Epithelial cell of proximal tubule (primary cell): ENCODE results near the gene TMEM203. TPM values are rescaled to one million over a fixed set of nuclear protein-coding genes. Genes with fewer than 3 reads are reported as not detected.

Source experiments
- DNase-seq: peaks from one replicate; pipeline ENCODE4 v3.0.0-alpha.2; 2011; ENCODE audit warnings: low read depth
- H3K4me3 ChIP-seq: 2 replicates; pipeline ENCODE4 v1.5.1; 2011; ENCODE audit warnings: low read depth, mild to moderate bottlenecking, low read length
- total RNA-seq: library from RNA; depleted of rRNA; stranded (reverse); fragments of >200 nt; gene quantifications from 2 replicates; pipeline ENCODE4 v1.2.3, GENCODE V29; 2015
- TF ChIP-seq, protein P1 (sequence below): conservative IDR thresholded peaks from 2 replicates; pipeline ENCODE4 v1.5.1; 2012; ENCODE audit warnings: low read depth, mild to moderate bottlenecking, low read length

Gene TMEM203
- total RNA-seq, 1 donor from 2014 or later: 39.4 TPM

DNA sequence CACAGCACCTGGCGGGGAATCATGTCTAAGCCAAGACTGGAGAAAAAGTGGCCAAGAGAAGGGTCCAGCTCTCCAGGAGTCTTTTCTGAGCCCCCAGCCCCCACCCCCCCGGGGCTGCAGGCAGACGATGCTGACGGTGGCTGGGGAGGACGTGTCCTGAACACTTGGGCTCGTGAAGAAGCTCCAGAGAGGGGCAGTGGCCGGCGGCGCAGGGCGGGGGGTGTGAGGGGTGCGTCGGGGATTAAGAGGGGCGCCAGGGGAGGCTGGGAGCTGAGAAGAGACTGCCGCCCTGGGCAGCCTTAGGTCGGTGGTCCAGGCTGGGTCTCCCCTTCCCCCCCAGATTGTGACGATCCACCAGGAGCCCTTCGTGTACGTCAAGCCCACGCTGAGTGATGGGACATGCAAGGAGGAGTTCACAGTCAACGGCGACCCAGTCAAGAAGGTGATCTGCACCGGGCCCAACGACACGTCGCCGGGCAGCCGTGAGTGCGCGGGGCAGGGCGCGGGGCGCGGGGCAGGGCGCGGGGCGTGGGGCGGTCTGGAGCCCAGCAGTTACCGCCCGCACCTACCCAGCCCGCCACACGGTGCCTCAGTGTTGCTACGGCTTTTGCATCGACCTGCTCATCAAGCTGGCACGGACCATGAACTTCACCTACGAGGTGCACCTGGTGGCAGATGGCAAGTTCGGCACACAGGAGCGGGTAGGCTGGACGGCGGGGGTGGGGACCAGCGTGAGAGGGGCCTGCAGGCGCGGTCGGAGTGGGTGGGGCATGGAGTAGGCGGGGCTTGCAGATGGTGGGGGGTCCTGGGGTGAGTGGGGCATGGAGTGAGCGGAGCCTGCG is 44.5 kb downstream of the TMEM203 start:
- H3K4me3 ChIP-seq: no peak overlapping the region
- TF ChIP-seq, protein P1, sequence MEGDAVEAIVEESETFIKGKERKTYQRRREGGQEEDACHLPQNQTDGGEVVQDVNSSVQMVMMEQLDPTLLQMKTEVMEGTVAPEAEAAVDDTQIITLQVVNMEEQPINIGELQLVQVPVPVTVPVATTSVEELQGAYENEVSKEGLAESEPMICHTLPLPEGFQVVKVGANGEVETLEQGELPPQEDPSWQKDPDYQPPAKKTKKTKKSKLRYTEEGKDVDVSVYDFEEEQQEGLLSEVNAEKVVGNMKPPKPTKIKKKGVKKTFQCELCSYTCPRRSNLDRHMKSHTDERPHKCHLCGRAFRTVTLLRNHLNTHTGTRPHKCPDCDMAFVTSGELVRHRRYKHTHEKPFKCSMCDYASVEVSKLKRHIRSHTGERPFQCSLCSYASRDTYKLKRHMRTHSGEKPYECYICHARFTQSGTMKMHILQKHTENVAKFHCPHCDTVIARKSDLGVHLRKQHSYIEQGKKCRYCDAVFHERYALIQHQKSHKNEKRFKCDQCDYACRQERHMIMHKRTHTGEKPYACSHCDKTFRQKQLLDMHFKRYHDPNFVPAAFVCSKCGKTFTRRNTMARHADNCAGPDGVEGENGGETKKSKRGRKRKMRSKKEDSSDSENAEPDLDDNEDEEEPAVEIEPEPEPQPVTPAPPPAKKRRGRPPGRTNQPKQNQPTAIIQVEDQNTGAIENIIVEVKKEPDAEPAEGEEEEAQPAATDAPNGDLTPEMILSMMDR: no peak
- no peak for DNase-seq

GRCh38 chr9:137160054-137160425 is 45.4 kb downstream of the TMEM203 start:
- TF ChIP-seq, protein P1: no peak
- H3K4me3 ChIP-seq: no peak overlapping the region
- DNase-seq: no peak

DNA sequence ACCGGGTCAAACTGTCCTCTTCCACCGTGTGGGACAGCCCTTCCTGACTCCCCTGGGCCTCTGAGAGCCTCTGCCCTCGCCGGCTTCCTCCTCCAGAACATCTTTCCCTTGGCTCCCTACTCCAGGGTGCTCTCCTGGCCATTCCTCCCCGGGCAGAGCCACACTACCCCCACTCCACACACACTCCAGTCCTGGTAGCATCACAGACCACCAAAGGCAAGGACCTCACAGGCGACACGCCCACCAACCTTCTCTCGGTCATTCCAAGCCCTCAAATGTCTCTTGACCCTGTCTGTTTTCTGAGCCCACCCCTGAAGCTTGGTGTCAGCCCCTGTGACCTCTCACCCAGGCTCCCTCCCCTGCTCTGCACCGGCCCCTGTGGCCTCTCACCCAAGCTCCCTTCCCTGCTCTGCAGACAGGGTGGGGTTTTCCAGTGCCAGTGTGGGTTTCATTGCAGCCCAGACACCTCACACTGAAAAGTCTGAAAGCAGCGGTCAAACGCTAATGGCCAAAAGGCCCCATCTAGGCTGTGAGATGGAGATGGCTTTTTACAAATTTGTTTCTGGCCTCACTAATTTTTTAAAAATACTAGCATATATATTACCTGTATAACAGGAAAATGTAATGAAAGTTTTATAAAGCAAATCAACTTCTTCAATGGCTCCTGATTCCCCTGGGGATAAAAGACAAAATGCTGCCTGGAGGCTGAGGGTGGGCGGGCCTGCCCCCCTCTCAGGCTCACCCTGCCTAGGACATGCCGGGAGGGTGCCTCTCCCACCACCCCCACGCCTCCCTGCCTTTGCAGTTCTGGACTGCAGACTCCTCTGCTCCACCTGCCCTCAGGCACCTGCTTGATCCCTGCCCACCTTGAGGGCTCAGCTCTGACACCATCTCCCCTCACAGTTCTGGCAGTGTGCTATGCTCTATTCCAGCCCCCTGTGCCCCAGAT is 46.1 kb downstream of the TMEM203 start:
- no peak for DNase-seq
- TF ChIP-seq, protein P1: no peak
- no peak overlapping the region for H3K4me3 ChIP-seq

DNA sequence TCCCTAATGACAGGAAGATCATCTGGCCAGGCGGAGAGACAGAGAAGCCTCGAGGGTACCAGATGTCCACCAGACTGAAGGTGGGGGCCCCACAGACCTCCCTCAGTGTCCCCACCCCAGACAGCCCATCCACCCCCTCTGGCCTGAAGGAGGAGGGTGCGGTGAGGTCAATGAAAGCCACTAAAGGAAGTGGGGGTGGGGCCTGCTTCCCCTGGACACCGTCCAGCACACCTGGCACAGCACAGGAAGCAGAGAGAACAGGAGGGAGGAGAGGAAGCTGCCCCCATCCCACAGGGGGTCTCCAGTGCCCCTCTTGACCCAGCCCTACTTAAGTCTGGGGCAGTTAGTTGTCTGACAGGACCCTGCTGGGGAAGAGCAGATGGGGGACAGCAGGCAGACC is 46.8 kb downstream of the TMEM203 start:
- no peak overlapping the region for H3K4me3 ChIP-seq
- TF ChIP-seq, protein P1: no peak
- DNase-seq: no peak

- TF ChIP-seq, protein P1: no peak
- DNase-seq: no peak
- no peak overlapping the region for H3K4me3 ChIP-seq
Observed at GRCh38 chr9:137157618-137158415, 47.6 kb downstream of the TMEM203 start.

DNA sequence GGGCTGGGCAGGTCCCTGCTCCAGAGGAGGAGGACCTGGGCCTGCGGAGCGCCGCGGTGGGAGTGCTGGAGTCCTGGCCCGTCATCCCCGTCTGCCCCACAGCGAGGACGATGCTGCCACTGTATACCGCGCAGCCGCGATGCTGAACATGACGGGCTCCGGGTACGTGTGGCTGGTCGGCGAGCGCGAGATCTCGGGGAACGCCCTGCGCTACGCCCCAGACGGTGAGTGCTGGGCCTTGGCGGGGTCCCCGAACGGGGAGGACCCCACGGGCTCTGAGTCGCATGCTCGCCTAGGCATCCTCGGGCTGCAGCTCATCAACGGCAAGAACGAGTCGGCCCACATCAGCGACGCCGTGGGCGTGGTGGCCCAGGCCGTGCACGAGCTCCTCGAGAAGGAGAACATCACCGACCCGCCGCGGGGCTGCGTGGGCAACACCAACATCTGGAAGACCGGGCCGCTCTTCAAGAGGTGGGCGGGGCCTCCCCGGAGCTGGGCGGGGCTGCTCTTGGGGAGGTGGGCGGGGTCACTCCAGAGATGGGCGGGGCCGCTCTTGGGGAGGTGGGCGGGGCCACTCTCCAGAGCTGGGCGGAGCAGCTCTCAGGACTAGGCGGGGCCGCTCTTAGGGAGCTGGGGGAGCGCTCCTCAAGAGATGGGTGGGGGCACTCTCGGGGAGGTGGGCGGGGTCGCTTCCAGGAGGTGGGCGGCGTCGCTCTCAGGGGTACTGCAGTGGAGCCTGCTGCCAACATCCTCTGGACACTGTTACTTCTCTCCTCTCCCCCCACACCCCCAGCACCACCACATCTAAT is 48.7 kb downstream of the TMEM203 start:
- TF ChIP-seq, protein P1: no peak
- DNase-seq: no peak
- no peak overlapping the region for H3K4me3 ChIP-seq
